ENCODE measurements around the gene CCDC6. TPM values are rescaled to one million over a fixed set of nuclear protein-coding genes. Genes with fewer than 3 reads are reported as not detected.

Gene CCDC6
- total RNA-seq, 2 donors from 2014 or later: 65.8 to 91.0 TPM

DNA sequence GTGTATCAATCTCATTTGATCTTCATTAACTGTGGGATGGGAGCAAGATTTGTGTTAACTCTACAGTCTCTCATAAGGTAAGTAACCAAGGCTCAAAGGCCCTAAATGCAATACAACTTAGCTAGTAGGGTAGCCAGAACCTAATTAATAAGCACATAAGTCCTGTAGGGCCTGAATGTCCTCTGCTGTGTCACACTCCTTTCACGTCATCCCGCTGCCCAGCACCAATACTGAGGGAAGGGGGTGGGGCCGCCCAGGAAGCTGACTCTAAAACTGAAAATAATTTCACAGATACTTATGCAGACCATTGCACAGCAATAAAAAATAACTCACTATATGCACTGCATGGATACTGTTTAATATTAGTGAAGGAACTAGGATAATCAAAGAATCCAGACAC is 13.7 kb downstream of the CCDC6 start:
- no peak for DNase-seq
- Histone ChIP-seq H3K4me3 (no peak overlapping the region), H3K27me3 (no peaks in the 10 kb centered on the region), H3K27ac (no peak overlapping the region), H3K4me1 (peaks cover 8% of the 10 kb centered on the region), H3K9me3 (no peaks in the 10 kb centered on the region), H3K36me3 (no peaks in the 10 kb centered on the region), H3K9ac (ENCODE audit: low read depth in 2 of 2, low read length in 2 of 2) (no peak overlapping the region)
- TF ChIP-seq, protein P1, sequence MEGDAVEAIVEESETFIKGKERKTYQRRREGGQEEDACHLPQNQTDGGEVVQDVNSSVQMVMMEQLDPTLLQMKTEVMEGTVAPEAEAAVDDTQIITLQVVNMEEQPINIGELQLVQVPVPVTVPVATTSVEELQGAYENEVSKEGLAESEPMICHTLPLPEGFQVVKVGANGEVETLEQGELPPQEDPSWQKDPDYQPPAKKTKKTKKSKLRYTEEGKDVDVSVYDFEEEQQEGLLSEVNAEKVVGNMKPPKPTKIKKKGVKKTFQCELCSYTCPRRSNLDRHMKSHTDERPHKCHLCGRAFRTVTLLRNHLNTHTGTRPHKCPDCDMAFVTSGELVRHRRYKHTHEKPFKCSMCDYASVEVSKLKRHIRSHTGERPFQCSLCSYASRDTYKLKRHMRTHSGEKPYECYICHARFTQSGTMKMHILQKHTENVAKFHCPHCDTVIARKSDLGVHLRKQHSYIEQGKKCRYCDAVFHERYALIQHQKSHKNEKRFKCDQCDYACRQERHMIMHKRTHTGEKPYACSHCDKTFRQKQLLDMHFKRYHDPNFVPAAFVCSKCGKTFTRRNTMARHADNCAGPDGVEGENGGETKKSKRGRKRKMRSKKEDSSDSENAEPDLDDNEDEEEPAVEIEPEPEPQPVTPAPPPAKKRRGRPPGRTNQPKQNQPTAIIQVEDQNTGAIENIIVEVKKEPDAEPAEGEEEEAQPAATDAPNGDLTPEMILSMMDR (IDR thresholded peaks at IDR 0.05): no peak
- intact Hi-C loops (cut with DNase I): no loop called here

DNA sequence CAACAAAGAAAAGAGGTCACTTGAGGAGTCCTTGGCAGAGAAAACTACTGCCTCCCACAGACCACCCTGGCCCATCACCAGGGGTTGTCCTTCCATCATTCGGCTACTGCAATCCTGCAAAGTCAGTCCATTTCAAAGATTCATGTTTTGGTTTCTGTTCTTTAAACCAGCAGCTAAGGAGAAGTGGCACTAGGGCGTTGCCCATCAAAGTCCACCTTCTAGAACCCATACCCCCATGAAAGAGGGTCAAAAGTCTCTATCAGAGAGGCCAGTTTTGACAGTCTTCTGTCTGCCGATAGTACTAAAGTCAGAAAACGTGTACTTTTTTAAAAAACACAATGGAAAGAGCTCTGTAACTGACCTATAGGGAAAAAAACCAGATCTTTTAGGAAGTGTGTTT is 14.4 kb downstream of the CCDC6 start:
- no peak overlapping the region for H3K4me3 ChIP-seq
- intact Hi-C loops (cut with DNase I): no loop called here
- no peak for DNase-seq

DNA sequence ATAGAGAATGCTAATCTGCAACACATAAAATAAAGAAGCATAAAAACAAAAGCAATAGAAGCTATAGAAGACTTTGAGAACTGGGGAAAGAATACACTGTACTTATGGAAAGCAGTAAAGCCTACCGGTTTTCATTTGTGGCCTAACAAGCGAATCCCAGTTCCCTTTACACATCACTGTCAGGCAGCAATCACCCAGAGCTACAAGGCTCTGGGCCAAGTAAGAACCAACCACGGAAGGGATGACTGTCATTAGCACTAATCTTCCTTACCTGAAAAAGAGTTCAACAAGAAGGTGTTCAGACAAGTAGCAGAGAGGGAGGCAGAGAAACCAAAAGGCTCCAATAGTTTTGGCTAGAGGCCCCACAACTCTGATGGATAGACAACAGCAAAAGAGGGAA is 15.0 kb downstream of the CCDC6 start:
- intact Hi-C loops (cut with DNase I): no loop called here
- H3K4me3 ChIP-seq: no peak overlapping the region
- no peak overlapping the region for H3K27ac ChIP-seq
- H3K36me3 ChIP-seq: no peaks in the 10 kb centered on the region
- H3K9me3 ChIP-seq: no peaks in the 10 kb centered on the region
- peaks cover 8% of the 10 kb centered on the region for H3K4me1 ChIP-seq
- H3K27me3 ChIP-seq: no peaks in the 10 kb centered on the region
- DNase-seq: no peak
- TF ChIP-seq, protein P1 (IDR thresholded peaks at IDR 0.05): no peak
- no peak overlapping the region for H3K9ac ChIP-seq (ENCODE audit: low read depth in 2 of 2, low read length in 2 of 2)

More for the DNA sequence above, 14.4 kb downstream of the CCDC6 start:
- H3K27me3 ChIP-seq: no peaks in the 10 kb centered on the region
- peaks cover 8% of the 10 kb centered on the region for H3K4me1 ChIP-seq
- H3K27ac ChIP-seq: no peak overlapping the region
- no peaks in the 10 kb centered on the region for H3K36me3 ChIP-seq
- H3K9ac ChIP-seq (ENCODE audit: low read depth in 2 of 2, low read length in 2 of 2): no peak overlapping the region
- H3K9me3 ChIP-seq: no peaks in the 10 kb centered on the region
- TF ChIP-seq, protein P1 (IDR thresholded peaks at IDR 0.05): no peak

DNA sequence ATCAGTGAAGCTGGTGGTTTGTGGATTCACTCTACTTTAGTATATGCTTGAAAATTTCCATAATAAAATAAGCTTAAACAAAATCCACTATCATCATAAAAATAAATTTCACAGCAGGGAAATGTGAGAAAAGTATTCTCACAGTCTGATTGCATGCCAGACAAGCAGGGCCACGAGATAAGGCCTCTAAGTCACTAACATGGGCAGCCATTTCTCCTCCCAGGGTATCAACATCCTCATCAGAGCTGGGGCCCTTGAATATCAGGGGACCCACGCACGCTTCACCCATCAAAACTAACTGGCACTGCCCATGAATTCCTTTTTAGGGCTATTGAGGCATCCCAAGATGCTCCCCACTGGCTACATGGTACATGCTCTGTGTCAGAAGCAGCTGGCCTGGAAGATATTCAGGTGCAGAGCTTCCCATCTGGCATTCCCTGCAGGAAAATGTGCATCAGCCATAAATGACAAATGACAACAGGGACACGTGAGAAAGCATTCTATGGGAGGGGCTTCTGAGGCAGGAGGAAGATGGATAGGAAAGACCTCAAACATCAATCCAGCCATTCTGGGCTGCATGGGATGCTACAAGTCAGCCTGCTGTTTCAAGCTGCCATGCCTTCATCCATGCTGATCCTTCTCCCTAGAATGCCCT is 17.4 kb downstream of the CCDC6 start:
- no peaks in the 10 kb centered on the region for H3K9me3 ChIP-seq
- H3K27me3 ChIP-seq: no peaks in the 10 kb centered on the region
- intact Hi-C loops (cut with DNase I): no loop called here
- DNase-seq: no peak
- TF ChIP-seq, protein P1 (IDR thresholded peaks at IDR 0.05): no peak
- H3K4me1 ChIP-seq: no peaks in the 10 kb centered on the region
- H3K27ac ChIP-seq: no peak overlapping the region
- H3K9ac ChIP-seq (ENCODE audit: low read depth in 2 of 2, low read length in 2 of 2): no peak overlapping the region
- no peaks in the 10 kb centered on the region for H3K36me3 ChIP-seq
- H3K4me3 ChIP-seq: no peak overlapping the region

DNA sequence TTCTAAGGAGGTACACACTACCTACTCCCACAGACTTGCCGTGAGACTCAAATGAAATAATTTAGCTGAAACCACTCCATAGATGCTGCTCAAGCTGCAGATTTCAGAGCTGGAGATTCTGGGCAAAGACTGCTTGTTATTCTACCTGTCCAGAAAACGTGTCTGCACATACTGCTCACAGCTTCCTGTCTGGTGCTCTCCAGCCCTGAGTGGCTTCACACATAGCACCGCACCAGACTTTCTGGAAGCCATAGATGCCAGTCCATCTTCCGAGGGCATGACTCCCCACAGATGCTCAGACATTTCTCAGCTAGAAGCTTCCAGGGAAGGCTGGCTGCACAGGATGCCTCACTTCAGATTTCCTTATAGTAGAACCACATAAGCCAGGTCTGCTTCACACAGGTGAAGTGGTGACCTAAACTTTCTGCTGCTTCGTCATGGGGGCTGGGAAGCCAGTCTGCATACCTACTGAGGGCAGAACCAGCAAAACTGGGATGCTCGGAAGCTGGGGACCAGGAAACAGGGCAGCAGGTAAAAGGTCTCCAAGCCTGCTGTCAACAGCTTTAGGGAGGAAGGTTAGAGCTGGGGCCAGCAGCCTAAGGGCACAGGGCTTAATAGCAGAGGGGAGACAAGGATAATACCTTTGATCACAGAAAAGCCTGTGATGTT is 18.2 kb downstream of the CCDC6 start:
- Histone ChIP-seq H3K27ac (no peak overlapping the region), H3K4me3 (no peak overlapping the region), H3K27me3 (no peaks in the 10 kb centered on the region), H3K36me3 (no peaks in the 10 kb centered on the region), H3K9ac (ENCODE audit: low read depth in 2 of 2, low read length in 2 of 2) (no peak overlapping the region), H3K9me3 (no peaks in the 10 kb centered on the region), H3K4me1 (no peaks in the 10 kb centered on the region)
- TF ChIP-seq, protein P1 (IDR thresholded peaks at IDR 0.05): no peak
- intact Hi-C loops (cut with DNase I): no loop called here
- no peak for DNase-seq

Measured in colonic mucosa (tissue), 4 donors.